ENCODE results near the gene C11orf91. TPM values are rescaled to one million over a fixed set of nuclear protein-coding genes. Genes with fewer than 3 reads are reported as not detected.

C11orf91 gene
- total and polyA plus RNA-seq, 2 of the 8 experiments (the other 6 are each of a cell fraction or from before 2014, with no cell fraction given), result not detected

GRCh38 chr11:33692013-33692504 is 8.6 kb downstream of the C11orf91 start:
- Histone ChIP-seq H3K27me3 (replicated peaks in 1 of 4; ENCODE audit: control insufficient read depth in 3 of 4, extremely low read depth in 1 of 4, insufficient read depth in 3 of 4, low read length in 3 of 4) (no peaks in the 10 kb centered on the region), H3K18ac (ENCODE audit: extremely low read depth, low read length) (no peak overlapping the region), H4K5ac (ENCODE audit: insufficient read length, low read depth, low read length) (no peak overlapping the region), H3K14ac (ENCODE audit: insufficient read length) (no peak overlapping the region), H2BK120ac (replicated peaks; ENCODE audit: low read depth, low read length) (no peak overlapping the region), H3K4ac (replicated peaks; ENCODE audit: insufficient read length, low read depth, low read length) (no peak overlapping the region), H3K4me3 (ENCODE audit: extremely low read depth in 1 of 4, insufficient read depth in 2 of 4, low read depth in 3 of 4, low read length in 4 of 4) (no peak overlapping the region), H4K8ac (ENCODE audit: extremely low read depth, insufficient read depth, low read length) (no peak overlapping the region), H2BK20ac (ENCODE audit: low read length) (no peak overlapping the region), H3K9me3 (ENCODE audit: insufficient read depth in 2 of 2, low read depth in 1 of 2, low read length in 1 of 2) (no peaks in the 10 kb centered on the region), H3K4me1 (replicated peaks in 1 of 4; ENCODE audit: control insufficient read depth in 3 of 4, insufficient read depth in 4 of 4, low read length in 3 of 4) (peaks cover 2 to 16% (median 10%) of the 10 kb centered on the region in 4 experiments), H2BK5ac (ENCODE audit: low read depth, low read length) (0 out of 2 replicates have a peak overlapping the region, but pooled peaks have one; percentile 5), H2AFZ (ENCODE audit: low read length) (no peak overlapping the region; the same call in 1 of the 2 replicates), H4K91ac (replicated peaks; ENCODE audit: insufficient read length, low read length) (no peak overlapping the region), H2AK5ac (ENCODE audit: low read depth, low read length) (no peak overlapping the region), H3K9ac (replicated peaks in 1 of 4; ENCODE audit: extremely low read depth in 1 of 4, low read depth in 3 of 4, low read length in 3 of 4) (no peak overlapping the region), H3K27ac (ENCODE audit: low read depth, low read length) (no peak overlapping the region), H3K4me2 (ENCODE audit: insufficient read depth in 1 of 2, low read depth in 2 of 2, low read length in 2 of 2) (0 out of 4 replicates have a peak overlapping the region, but pooled peaks of 1 of the 2 experiments have one; percentile 28), H2BK12ac (ENCODE audit: low read depth, low read length) (no peak overlapping the region), H3K23ac (ENCODE audit: insufficient read length) (no peak overlapping the region), H2BK15ac (ENCODE audit: low read length) (no peak overlapping the region), H3K36me3 (ENCODE audit: control insufficient read depth in 2 of 4, insufficient read depth in 4 of 4, low read length in 3 of 4) (no peaks in the 10 kb centered on the region), H3K79me2 (ENCODE audit: control insufficient read depth in 1 of 2, insufficient read depth in 2 of 2, low read length in 2 of 2) (no peaks in the 10 kb centered on the region), H3K23me2 (ENCODE audit: low read depth, low read length) (no peaks in the 10 kb centered on the region), H4K20me1 (replicated peaks in 1 of 2; ENCODE audit: control insufficient read depth in 1 of 2, insufficient read depth in 2 of 2, low read length in 2 of 2) (no peaks in the 10 kb centered on the region), H3K79me1 (ENCODE audit: low read depth, low read length) (no peaks in the 10 kb centered on the region), H3K56ac (replicated peaks; ENCODE audit: insufficient read length, low read depth, low read length) (no peak overlapping the region)
- ChIA-PET CTCF (ENCODE audit: partially characterized antibody) (interaction anchor here (0.7 to 14.5 kb wide), 8 partner anchors 8 to 327 kb away, joined by 3 to 167 read pairs (median 4); partner anchors contain the start of gene CD59), POLR2A (ENCODE audit: partially characterized antibody) (no interaction called here)
- 79% methylated on average over 9 of the region's 9 CpGs; no CpG with 5 or more reads in 1 of the 2 experiments for WGBS, 2 experiments (ENCODE audit: extremely low coverage in 1 of 2, insufficient coverage in 1 of 2, insufficient read length in 1 of 2, insufficient replicate concordance in 2 of 2, low coverage in 1 of 2, low lambda C conversion rate in 2 of 2, missing lambda C conversion rate in 1 of 2)
- no peak for DNase-seq (ENCODE audit: low read depth in 1 of 2, low spot score in 2 of 2)
- no peak for FAIRE-seq
- TF ChIP-seq SIRT6 (IDR thresholded peaks at IDR 0.05; ENCODE audit: low read length) (no peak), CTBP2 (IDR thresholded peaks at IDR 0.05; ENCODE audit: borderline replicate concordance, insufficient read depth, insufficient read length, low read length) (no peak), ATF3 (IDR thresholded peaks at IDR 0.05; ENCODE audit: insufficient read depth, low read depth, low read length) (no peak), POU5F1 (IDR thresholded peaks at IDR 0.05; ENCODE audit: low read depth, low read length) (no peak), CTCF (IDR thresholded peaks at IDR 0.05; ENCODE audit: control extremely low read depth in 1 of 3, insufficient read depth in 1 of 3, low read depth in 1 of 3, low read length in 3 of 3) (no peak), RFX5 (IDR thresholded peaks at IDR 0.05; ENCODE audit: borderline replicate concordance, low read depth, low read length) (no peak), ZNF274 (IDR thresholded peaks at IDR 0.05; ENCODE audit: borderline replicate concordance, extremely low read depth, low read length) (no peak), E2F6 (IDR thresholded peaks at IDR 0.05) (no peak), TAF7 (optimal IDR thresholded peaks at IDR 0.05; ENCODE audit: borderline replicate concordance, low read depth, low read length) (no peak)

Data from H1 (cell line).